K562 (cell line): ENCODE data around the gene STOM. TPM values are rescaled to one million over a fixed set of nuclear protein-coding genes. Genes with fewer than 3 reads are reported as not detected.
A peak's percentile ranks its signal among the peaks of the same experiment; 100 is the strongest.

ENCODE experiments used
- ATAC-seq: fragments of 200-7000 bp; cut with Tn5 transposase; 3 replicates; pipeline ENCODE4 v1.9.1; 2020; ENCODE audit warnings: moderate library complexity
- BruUV-seq: library from RNA; stranded (reverse); fragments of 400-500 nt; replicated peaks from 2 replicates; lab custom pipeline; 2021; lab: Mats Ljungman, UMichigan
- CTCF ChIA-PET: fragments of 300-600 bp; formaldehyde crosslinking; extraction: SDS; loops from one replicate; lab custom pipeline; 2021; ENCODE audit warnings: low intra/inter-chr PET ratio; lab: Yijun Ruan, JAX
- POLR2A ChIA-PET: fragments of 300-600, 350-650 bp; sonication (Branson Sonifier 250); formaldehyde crosslinking; extraction: SDS; loops from one replicate; lab custom pipeline; 2021; ENCODE audit warnings: antibody characterized with exemption, inconsistent platforms; lab: Yijun Ruan, JAX
- DNase-seq, 4 experiments: peaks; one replicate each; pipeline versions ENCODE4 v3.0.0 to v3.0.0-alpha.2; 2011 to 2018; ENCODE audit warnings: low spot score in 3 of 4, mixed read lengths in 3 of 4; ENCODE audit errors: extremely low read depth in 1 of 4
- FAIRE-seq: peaks from 2 replicates; lab custom pipeline; 2011; peaks lifted over from hg19 to GRCh38; lab: Jason Lieb, UNC
- H2AFZ ChIP-seq: 2 replicates; pipeline ENCODE4 v1.6.0; 2011; ENCODE audit warnings: low read depth, low read length, control low read depth, inconsistent platforms
- H3K27ac ChIP-seq: fragments of 200-600 bp; 3 replicates; pipeline ENCODE4 v1.8.0; 2011; ENCODE audit warnings: low read depth, mild to moderate bottlenecking, control low read depth, inconsistent platforms, low read length, moderate library complexity, mixed read lengths; ENCODE audit errors: extremely low read depth
- H3K27me3 ChIP-seq, 2 experiments: fragments of 300-600 bp in 1 of 2; 2 replicates in 1 of 2; 3 replicates in 1 of 2; pipeline versions ENCODE4 v1.6.0 to v1.8.0; 2011; ENCODE audit warnings: inconsistent platforms in 2 of 2, low read length in 2 of 2, mild to moderate bottlenecking in 1 of 2, mixed read lengths in 1 of 2, moderate library complexity in 1 of 2; ENCODE audit not compliant: control insufficient read depth in 2 of 2, insufficient read depth in 2 of 2
- H3K36me3 ChIP-seq: fragments of 300-600 bp; 3 replicates; pipeline ENCODE4 v1.8.0; 2011; ENCODE audit warnings: mild to moderate bottlenecking, low read length, inconsistent platforms; ENCODE audit not compliant: control insufficient read depth, insufficient read depth
- H3K4me1 ChIP-seq, 2 experiments: fragments of 200-600 bp in 1 of 2; replicated peaks in 1 of 2; 2 replicates in 1 of 2; 3 replicates in 1 of 2; pipeline versions ENCODE4 v1.5.1 to v1.8.0; 2011; ENCODE audit warnings: inconsistent platforms in 2 of 2, low read length in 2 of 2, mild to moderate bottlenecking in 1 of 2, mixed read lengths in 1 of 2, moderate library complexity in 1 of 2; ENCODE audit not compliant: control insufficient read depth in 2 of 2, insufficient read depth in 2 of 2
- H3K4me2 ChIP-seq: 2 replicates; pipeline ENCODE4 v1.6.1; 2011; ENCODE audit warnings: low read length, control low read depth, inconsistent platforms, mixed read lengths; ENCODE audit not compliant: insufficient read depth
- H3K4me3 ChIP-seq: fragments of 200-600 bp; sonication (generic), shearing (Covaris generic); 2 replicates; pipeline ENCODE4 v1.5.1; 2016; ENCODE audit warnings: control low read depth, inconsistent platforms
- H3K79me2 ChIP-seq: fragments of 200-600 bp; 3 replicates; pipeline ENCODE4 v1.8.0; 2011; ENCODE audit warnings: low read length, inconsistent platforms; ENCODE audit not compliant: control insufficient read depth, insufficient read depth
- H3K9ac ChIP-seq, 2 experiments: 2 replicates each; pipeline versions ENCODE4 v1.6.0 to v1.6.1; 2011; ENCODE audit warnings: low read depth in 2 of 2, low read length in 2 of 2, control low read depth in 1 of 2, inconsistent platforms in 1 of 2, mild to moderate bottlenecking in 1 of 2, mixed read lengths in 1 of 2; ENCODE audit not compliant: insufficient read depth in 1 of 2
- H3K9me1 ChIP-seq: one replicate; pipeline ENCODE4 v1.6.0; 2011; ENCODE audit warnings: inconsistent platforms, mild to moderate bottlenecking, low read length, moderate library complexity; ENCODE audit not compliant: control insufficient read depth, insufficient read depth
- H3K9me3 ChIP-seq: replicated peaks from 2 replicates; pipeline ENCODE4 v1.5.1; 2011; ENCODE audit warnings: low read depth, low read length, inconsistent platforms; ENCODE audit not compliant: control insufficient read depth, insufficient read depth
- H4K20me1 ChIP-seq: replicated peaks from 2 replicates; pipeline ENCODE4 v1.6.1; 2011; ENCODE audit warnings: low read length, inconsistent platforms, mixed read lengths; ENCODE audit not compliant: control insufficient read depth, insufficient read depth
- ARID2 ChIP-seq: fragments of 450-650 bp; IDR thresholded peaks from 2 replicates; pipeline ENCODE4 v1.6.1; 2017; ENCODE audit warnings: antibody characterized with exemption, mild to moderate bottlenecking
- CTCFL ChIP-seq: IDR thresholded peaks from 2 replicates; pipeline ENCODE4 v1.6.1; 2011; ENCODE audit warnings: borderline replicate concordance, low read depth, mild to moderate bottlenecking, moderate library complexity, low read length; ENCODE audit not compliant: insufficient read depth, poor library complexity, severe bottlenecking
- GTF2A2 ChIP-seq: IDR thresholded peaks from 2 replicates; pipeline ENCODE4 v1.6.1; 2016; ENCODE audit warnings: mild to moderate bottlenecking, missing genetic modification characterization, missing compliant biosample characterization
- MECOM ChIP-seq: fragments of 250-450 bp; sonication (Bioruptor Pico); IDR thresholded peaks from 2 replicates; pipeline ENCODE4 v1.8.0; 2022; ENCODE audit warnings: inconsistent platforms
- MEF2A ChIP-seq: IDR thresholded peaks from 2 replicates; pipeline ENCODE4 v1.6.1; 2011; ENCODE audit warnings: low read depth, mild to moderate bottlenecking, low read length, moderate library complexity; ENCODE audit not compliant: control insufficient read depth
- SMARCE1 ChIP-seq: fragments of 450-650 bp; IDR thresholded peaks from 2 replicates; pipeline ENCODE4 v1.7.1; 2016; ENCODE audit warnings: mild to moderate bottlenecking
- SPI1 ChIP-seq: IDR thresholded peaks from 2 replicates; pipeline ENCODE4 v1.6.1; 2011; ENCODE audit warnings: low read depth, low read length, control low read depth, borderline replicate concordance
- TSC22D4 ChIP-seq: fragments of 450-650 bp; IDR thresholded peaks from 2 replicates; pipeline ENCODE4 v1.6.1; 2016; ENCODE audit warnings: missing genetic modification characterization, missing biosample characterization, control low read depth
- WGBS: fragments of 100-300 bp; shearing (Covaris generic); methylation state at CpG from one replicate; pipeline ENCODE4 v1.1.6; 2016; ENCODE audit warnings: low coverage, mixed read lengths; ENCODE audit not compliant: insufficient coverage; ENCODE audit errors: missing lambda C conversion rate; 5-methylcytosine and 5-hydroxymethylcytosine counted together
- in situ Hi-C: fragments of 300-500 bp; cut with MboI; formaldehyde crosslinking; loops from 4 replicates; pipeline ENCODE4 v1.15.0; 2018; ENCODE audit warnings: inconsistent platforms, mixed read lengths
- intact Hi-C: fragments of 100-400 bp; cut with micrococcal nuclease; formaldehyde crosslinking; loops from 2 replicates; pipeline ENCODE4 v1.14.2; 2022
- polyA plus RNA-seq, 8 experiments: library from polyadenylated mRNA; depleted of rRNA in 4 of 8; stranded (reverse) in 5 of 8; unstranded in 3 of 8; fragments of >200 nt; fragmentation: Nextera tagmentation in 2 of 8; fragmentation: Illumina TruSeq in 1 of 8; extraction: Ambion mirVana in 2 of 8; extraction: Trizol in 1 of 8; gene quantifications; 2 replicates each; pipeline versions ENCODE4 v1.2.1 to v1.2.3, GENCODE V29; 2011 to 2014; ENCODE audit warnings: inconsistent platforms in 1 of 8, missing spikeins in 1 of 8
- total RNA-seq, 7 experiments: library from RNA; depleted of rRNA in 6 of 7; stranded (reverse); fragments of >200 nt in 6 of 7; fragmentation: Illumina TruSeq in 2 of 7; extraction: Trizol in 2 of 7; gene quantifications; 2 replicates each; pipeline versions ENCODE4 v1.2.1 to v1.2.3, GENCODE V29; 2011 to 2021; ENCODE audit warnings: low replicate concordance in 1 of 7

STOM gene
- total and polyA plus RNA-seq, 9 of the 15 experiments (the other 6 are each of a cell fraction or from before 2014, with no cell fraction given): 23.2 to 140 (median 43.9) TPM

- POLR2A ChIA-PET: interaction anchor here (0.6 to 1.9 kb wide), 6 partner anchors 10 to 170 kb away, joined by 3 to 12 read pairs (median 4); no protein-coding TSS in a partner anchor
These were observed 15.9 kb downstream of the STOM start for GRCh38 chr9:121354141-121354540.

GRCh38 chr9:121353241-121354061 is 16.6 kb downstream of the STOM start:
- 75% methylated on average over 9 of the region's 9 CpGs for WGBS
- in situ Hi-C loops (no loop called here), intact Hi-C loops (no loop called here)
- BruUV-seq: no TSS peak
- no peak overlapping the region for H3K4me3 ChIP-seq
- no peaks in the 10 kb centered on the region for H4K20me1 ChIP-seq
- ChIA-PET POLR2A (interaction anchor here (0.9 to 1.9 kb wide), 4 partner anchors 9 to 169 kb away, joined by 3 to 12 read pairs (median 4); no protein-coding TSS in a partner anchor), CTCF (no interaction called here)
- H3K27me3 ChIP-seq: no peaks in the 10 kb centered on the region
- FAIRE-seq (no peak), DNase-seq (no peak), ATAC-seq (no peak)
- H3K9ac ChIP-seq: no peak overlapping the region
- H3K9me1 ChIP-seq: no peaks in the 10 kb centered on the region
- H2AFZ ChIP-seq: no peak overlapping the region
- H3K4me2 ChIP-seq: no peak overlapping the region
- H3K4me1 ChIP-seq: peaks cover 0 to 10% of the 10 kb centered on the region in 2 experiments; a peak in 2 of 5 replicates
- H3K36me3 ChIP-seq: peaks cover 56% of the 10 kb centered on the region
- no peaks in the 10 kb centered on the region for H3K9me3 ChIP-seq
- H3K79me2 ChIP-seq: no peaks in the 10 kb centered on the region
- no peak for TF ChIP-seq ARID2
- no peak for TF ChIP-seq CTCFL
- peak; percentile 73 for TF ChIP-seq SPI1
- no peak for TF ChIP-seq SMARCE1
- H3K27ac ChIP-seq: no peak overlapping the region

More at GRCh38 chr9:121354141-121354540, 15.9 kb downstream of the STOM start:
- H3K27ac ChIP-seq: no peak overlapping the region
- no peak overlapping the region for H3K4me2 ChIP-seq
- WGBS: 61% methylated on average over 5 of the region's 5 CpGs
- H3K9me1 ChIP-seq: no peaks in the 10 kb centered on the region
- H3K36me3 ChIP-seq: peaks cover 49% of the 10 kb centered on the region
- H3K27me3 ChIP-seq: no peaks in the 10 kb centered on the region
- in situ Hi-C loops: no loop called here
- H2AFZ ChIP-seq: no peak overlapping the region
- CTCF ChIA-PET: no interaction called here
- no peak for DNase-seq
- H3K79me2 ChIP-seq: peaks cover 2% of the 10 kb centered on the region; the same call in 1 of the 3 replicates
- no peak for FAIRE-seq
- no TSS peak for BruUV-seq
- TF ChIP-seq MECOM (CRISPR knock-in tag) (no peak), MEF2A (no peak), GTF2A2 (tag) (no peak), TSC22D4 (tag) (no peak)
- no peak for ATAC-seq
- H4K20me1 ChIP-seq: no peaks in the 10 kb centered on the region
- peaks cover 0 to 10% of the 10 kb centered on the region in 2 experiments; a peak in 2 of 5 replicates for H3K4me1 ChIP-seq
- intact Hi-C loops: no loop called here
- H3K9ac ChIP-seq: no peak overlapping the region
- no peaks in the 10 kb centered on the region for H3K9me3 ChIP-seq
- no peak overlapping the region for H3K4me3 ChIP-seq
